ENCODE results near the gene ASIC2. TPM values are rescaled to one million over a fixed set of nuclear protein-coding genes. Genes with fewer than 3 reads are reported as not detected.
A peak's percentile ranks its signal among the peaks of the same experiment; 100 is the strongest.

ASIC2 gene
- total and polyA plus RNA-seq, 2 experiments from 2014 or later, result not detected

DNA sequence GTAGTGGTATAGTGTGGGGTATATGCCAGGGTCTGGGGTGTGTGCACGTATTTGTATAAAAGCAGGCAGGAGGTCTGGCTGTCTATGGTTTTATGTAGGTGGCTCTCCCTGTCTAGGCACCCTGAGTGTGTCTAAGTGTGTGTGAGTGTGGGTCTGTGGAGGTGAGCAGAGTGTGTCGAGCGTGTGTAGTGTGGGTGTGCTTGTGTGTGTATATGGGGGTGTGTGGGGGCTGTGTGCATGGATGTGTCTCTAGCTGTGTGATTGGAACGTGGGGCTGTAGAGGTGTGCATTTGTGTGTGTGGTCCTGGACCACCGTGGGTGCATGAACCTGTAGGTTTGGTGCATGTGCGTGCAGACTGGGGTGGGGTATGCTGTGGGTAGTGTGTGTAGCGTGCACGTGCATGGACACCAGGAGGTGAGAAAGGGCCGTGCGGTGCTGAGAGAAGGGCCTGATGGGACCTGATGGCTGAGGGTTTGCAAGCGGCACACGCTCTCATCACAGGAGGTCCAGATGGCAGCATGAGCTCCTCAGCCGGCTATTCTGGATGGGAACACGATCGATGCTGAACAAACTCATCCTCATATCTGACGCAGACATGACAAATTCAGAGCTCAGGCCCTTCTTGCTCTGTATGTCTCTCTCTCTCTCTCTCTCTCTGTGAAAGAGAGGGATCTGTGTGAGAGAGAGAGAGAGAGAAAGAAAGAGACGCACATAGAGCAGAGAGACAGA is 273.8 kb downstream of the ASIC2 start:
- no peaks in the 10 kb centered on the region for H3K9me3 ChIP-seq (ENCODE audit: low read depth)
- TF ChIP-seq, protein P1, sequence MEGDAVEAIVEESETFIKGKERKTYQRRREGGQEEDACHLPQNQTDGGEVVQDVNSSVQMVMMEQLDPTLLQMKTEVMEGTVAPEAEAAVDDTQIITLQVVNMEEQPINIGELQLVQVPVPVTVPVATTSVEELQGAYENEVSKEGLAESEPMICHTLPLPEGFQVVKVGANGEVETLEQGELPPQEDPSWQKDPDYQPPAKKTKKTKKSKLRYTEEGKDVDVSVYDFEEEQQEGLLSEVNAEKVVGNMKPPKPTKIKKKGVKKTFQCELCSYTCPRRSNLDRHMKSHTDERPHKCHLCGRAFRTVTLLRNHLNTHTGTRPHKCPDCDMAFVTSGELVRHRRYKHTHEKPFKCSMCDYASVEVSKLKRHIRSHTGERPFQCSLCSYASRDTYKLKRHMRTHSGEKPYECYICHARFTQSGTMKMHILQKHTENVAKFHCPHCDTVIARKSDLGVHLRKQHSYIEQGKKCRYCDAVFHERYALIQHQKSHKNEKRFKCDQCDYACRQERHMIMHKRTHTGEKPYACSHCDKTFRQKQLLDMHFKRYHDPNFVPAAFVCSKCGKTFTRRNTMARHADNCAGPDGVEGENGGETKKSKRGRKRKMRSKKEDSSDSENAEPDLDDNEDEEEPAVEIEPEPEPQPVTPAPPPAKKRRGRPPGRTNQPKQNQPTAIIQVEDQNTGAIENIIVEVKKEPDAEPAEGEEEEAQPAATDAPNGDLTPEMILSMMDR (IDR thresholded peaks at IDR 0.05; ENCODE audit: low read depth, low read length), result no peak
- no peak for DNase-seq (ENCODE audit: low read depth in 1 of 2, low spot score in 1 of 2)
- H3K4me1 ChIP-seq (ENCODE audit: low read depth), result no peaks in the 10 kb centered on the region
- no peak overlapping the region for H3K4me3 ChIP-seq
- no peaks in the 10 kb centered on the region for H3K27me3 ChIP-seq
- no peak overlapping the region for H3K27ac ChIP-seq
- H3K36me3 ChIP-seq, result no peaks in the 10 kb centered on the region

DNA sequence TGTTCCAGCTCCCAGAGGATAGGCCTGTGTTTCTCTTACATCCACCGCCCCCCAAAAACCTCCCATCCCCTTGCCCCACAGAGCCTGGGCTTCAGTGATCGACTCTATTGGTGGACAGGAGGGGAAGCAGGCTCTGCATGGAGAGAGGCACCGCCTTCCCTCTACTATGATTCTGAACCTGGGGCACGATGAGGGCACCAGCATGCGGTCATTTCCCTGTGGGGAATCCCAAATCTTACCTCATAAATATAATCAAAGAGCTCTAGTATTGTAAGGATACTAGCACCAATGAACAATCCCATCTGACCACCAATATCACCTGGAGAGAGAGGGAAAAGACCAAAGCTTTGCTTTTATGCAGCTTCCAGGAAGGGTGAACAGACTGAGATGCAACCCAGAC is 275.7 kb downstream of the ASIC2 start:
- Histone ChIP-seq H3K9me3 (ENCODE audit: low read depth) (no peaks in the 10 kb centered on the region), H3K27ac (no peak overlapping the region), H3K36me3 (no peaks in the 10 kb centered on the region), H3K4me1 (ENCODE audit: low read depth) (no peaks in the 10 kb centered on the region), H3K27me3 (no peaks in the 10 kb centered on the region), H3K4me3 (no peak overlapping the region)
- no peak for DNase-seq (ENCODE audit: low read depth in 1 of 2, low spot score in 1 of 2)
- TF ChIP-seq, protein P1 (IDR thresholded peaks at IDR 0.05; ENCODE audit: low read depth, low read length), result no peak

DNA sequence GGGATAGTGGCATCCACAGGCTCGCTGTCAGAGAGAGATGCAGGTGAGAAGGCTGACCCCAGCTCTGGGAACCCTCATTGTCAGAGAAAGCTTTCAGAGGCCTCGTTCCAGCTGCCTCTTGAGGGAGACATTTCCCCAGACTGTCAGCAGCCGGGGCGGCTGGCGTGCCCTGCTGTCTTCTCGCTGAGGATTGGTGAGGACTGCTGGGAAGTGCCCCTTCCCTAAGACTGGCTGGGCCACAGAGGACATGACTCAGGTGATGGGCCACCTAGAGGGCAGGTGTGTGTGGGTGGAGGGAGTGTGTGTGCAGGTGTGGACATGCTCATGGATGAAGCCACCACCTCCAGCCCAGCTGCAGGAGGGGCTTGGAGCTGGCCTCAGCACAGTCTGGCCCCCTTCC is 276.2 kb downstream of the ASIC2 start:
- no peaks in the 10 kb centered on the region for H3K9me3 ChIP-seq (ENCODE audit: low read depth)
- H3K4me3 ChIP-seq, result no peak overlapping the region
- TF ChIP-seq, protein P1 (IDR thresholded peaks at IDR 0.05; ENCODE audit: low read depth, low read length), result no peak
- H3K4me1 ChIP-seq (ENCODE audit: low read depth), result no peaks in the 10 kb centered on the region
- H3K27ac ChIP-seq, result no peak overlapping the region
- H3K36me3 ChIP-seq, result no peaks in the 10 kb centered on the region
- DNase-seq (ENCODE audit: low read depth in 1 of 2, low spot score in 1 of 2), result no peak
- no peaks in the 10 kb centered on the region for H3K27me3 ChIP-seq

DNA sequence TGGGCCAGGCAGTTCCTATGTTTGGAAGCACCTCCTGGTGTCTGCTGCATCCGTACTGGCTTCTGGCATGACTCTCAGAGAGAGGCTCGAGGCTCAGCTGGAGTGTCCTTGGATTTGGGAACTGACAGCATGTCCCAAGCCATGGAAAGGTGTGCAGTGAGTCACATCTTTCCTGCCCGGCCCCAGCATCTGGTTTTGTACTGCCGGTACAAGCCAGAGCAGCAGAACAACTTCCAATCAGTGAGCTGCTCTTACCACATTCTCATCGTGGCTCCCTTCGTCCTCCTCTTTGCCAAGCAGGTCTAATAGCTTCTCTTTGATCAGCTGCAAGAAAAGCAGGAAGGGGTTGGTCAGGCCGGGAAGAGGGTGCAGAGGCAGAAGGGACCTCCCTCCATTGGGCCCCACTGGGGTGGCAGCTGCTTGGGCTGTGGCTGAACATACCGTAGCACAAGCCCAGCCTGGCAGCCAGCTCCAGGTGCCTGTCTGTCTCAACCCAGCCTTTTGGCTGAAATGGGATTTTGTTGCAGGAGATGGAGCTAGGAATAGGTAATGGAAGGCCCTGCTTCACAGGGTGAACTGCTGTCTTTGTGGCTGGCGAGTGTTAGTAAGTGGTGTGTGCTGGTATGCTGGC is 277.3 kb downstream of the ASIC2 start:
- DNase-seq (ENCODE audit: low read depth in 1 of 2, low spot score in 1 of 2), result no peak
- H3K4me1 ChIP-seq (ENCODE audit: low read depth), result no peaks in the 10 kb centered on the region
- H3K27me3 ChIP-seq, result no peaks in the 10 kb centered on the region
- no peaks in the 10 kb centered on the region for H3K9me3 ChIP-seq (ENCODE audit: low read depth)
- no peaks in the 10 kb centered on the region for H3K36me3 ChIP-seq
- no peak overlapping the region for H3K4me3 ChIP-seq
- H3K27ac ChIP-seq, result no peak overlapping the region
- TF ChIP-seq, protein P1 (IDR thresholded peaks at IDR 0.05; ENCODE audit: low read depth, low read length), result no peak

DNA sequence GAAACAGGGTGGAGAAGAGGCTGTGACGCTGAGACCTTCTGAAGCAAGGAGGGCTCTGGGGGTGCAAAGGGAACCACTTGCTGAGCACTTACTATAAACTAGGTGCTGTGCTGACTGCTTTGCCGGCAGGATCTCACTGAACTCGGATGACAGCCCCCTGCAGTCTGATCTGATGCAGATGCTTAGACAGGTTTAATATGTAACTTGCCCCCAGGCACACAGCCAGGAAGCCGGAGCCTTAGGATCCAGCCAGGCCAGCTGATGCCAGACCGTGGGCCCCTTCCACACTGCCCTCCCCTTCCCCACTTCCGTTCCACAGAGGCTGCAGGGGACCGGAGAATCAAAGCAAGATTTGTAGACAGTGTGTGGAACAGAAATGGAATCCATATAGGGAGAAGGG is 278.3 kb downstream of the ASIC2 start:
- peak in 1 of 2 donors; percentile 21 for DNase-seq (ENCODE audit: low read depth in 1 of 2, low spot score in 1 of 2)
- H3K4me3 ChIP-seq, result no peak overlapping the region
- H3K36me3 ChIP-seq, result no peaks in the 10 kb centered on the region
- TF ChIP-seq, protein P1 (IDR thresholded peaks at IDR 0.05; ENCODE audit: low read depth, low read length), result no peak
- H3K4me1 ChIP-seq (ENCODE audit: low read depth), result no peaks in the 10 kb centered on the region
- H3K27me3 ChIP-seq, result no peaks in the 10 kb centered on the region
- H3K27ac ChIP-seq, result no peak overlapping the region
- H3K9me3 ChIP-seq (ENCODE audit: low read depth), result no peaks in the 10 kb centered on the region

Data from cardiac muscle cell (in vitro differentiated cells and primary cell).